ENCODE measurements around the gene MED4. TPM values are rescaled to one million over a fixed set of nuclear protein-coding genes. Genes with fewer than 3 reads are reported as not detected.

Gene MED4
- total and polyA plus RNA-seq, 3 donors from 2014 or later = 55.3 to 111 (median 58.2) TPM

- no peak overlapping the region for H3K27ac ChIP-seq
- DNase-seq = no peak
- WGBS, 2 donors = 93 to 96% methylated on average over 4 of the region's 4 CpGs
- H3K9me3 ChIP-seq = no peaks in the 10 kb centered on the region
- no peaks in the 10 kb centered on the region for H3K27me3 ChIP-seq
- H3K4me3 ChIP-seq = no peak overlapping the region
- intact Hi-C loops (cut with DNase I; ENCODE audit: low total_unique reads) = no loop called here
- H3K36me3 ChIP-seq (ENCODE audit: low read depth, missing control alignments) = no peaks in the 10 kb centered on the region
- no peaks in the 10 kb centered on the region for H3K4me1 ChIP-seq
- no peak for TF ChIP-seq CTCF (IDR thresholded peaks at IDR 0.05)
- no peak for TF ChIP-seq POLR2A (IDR thresholded peaks at IDR 0.05)
Observed at GRCh38 chr13:48081739-48082138, 13.2 kb downstream of the MED4 start.

GRCh38 chr13:48078251-48078656 is 16.6 kb downstream of the MED4 start:
- H3K4me1 ChIP-seq = no peaks in the 10 kb centered on the region
- TF ChIP-seq POLR2A (IDR thresholded peaks at IDR 0.05) = no peak
- no peak for TF ChIP-seq CTCF (IDR thresholded peaks at IDR 0.05)
- no peak overlapping the region for H3K4me3 ChIP-seq
- WGBS, 2 donors = 38 to 45% methylated on average over 2 of the region's 2 CpGs
- no peak overlapping the region for H3K27ac ChIP-seq
- no peaks in the 10 kb centered on the region for H3K27me3 ChIP-seq
- no peaks in the 10 kb centered on the region for H3K36me3 ChIP-seq (ENCODE audit: low read depth, missing control alignments)
- no peak for DNase-seq
- intact Hi-C loops (cut with DNase I; ENCODE audit: low total_unique reads) = no loop called here
- H3K9me3 ChIP-seq = no peaks in the 10 kb centered on the region

GRCh38 chr13:48074006-48074405 is 20.9 kb downstream of the MED4 start:
- TF ChIP-seq POLR2A (IDR thresholded peaks at IDR 0.05) (no peak), CTCF (IDR thresholded peaks at IDR 0.05) (no peak)
- Histone ChIP-seq H3K4me1 (no peaks in the 10 kb centered on the region), H3K27ac (no peak overlapping the region), H3K9me3 (no peaks in the 10 kb centered on the region), H3K27me3 (no peaks in the 10 kb centered on the region), H3K4me3 (no peak overlapping the region), H3K36me3 (ENCODE audit: low read depth, missing control alignments) (no peaks in the 10 kb centered on the region)
- DNase-seq = no peak
- 89 to 96% methylated on average over 2 of the region's 2 CpGs for WGBS, 2 donors
- intact Hi-C loops (cut with DNase I; ENCODE audit: low total_unique reads) = no loop called here

GRCh38 chr13:48072787-48073186 is 22.1 kb downstream of the MED4 start:
- TF ChIP-seq POLR2A (IDR thresholded peaks at IDR 0.05) = no peak
- TF ChIP-seq CTCF (IDR thresholded peaks at IDR 0.05) = no peak
- H3K4me1 ChIP-seq = no peaks in the 10 kb centered on the region
- no peak for DNase-seq
- H3K9me3 ChIP-seq = no peaks in the 10 kb centered on the region
- no peak overlapping the region for H3K27ac ChIP-seq
- WGBS, 2 donors = 95 to 98% methylated on average over 2 of the region's 2 CpGs
- no peaks in the 10 kb centered on the region for H3K27me3 ChIP-seq
- no peaks in the 10 kb centered on the region for H3K36me3 ChIP-seq (ENCODE audit: low read depth, missing control alignments)
- intact Hi-C loops (cut with DNase I; ENCODE audit: low total_unique reads) = no loop called here
- H3K4me3 ChIP-seq = no peak overlapping the region

- no peak for DNase-seq
Observed at GRCh38 chr13:48072304-48072703, 22.6 kb downstream of the MED4 start.

More at GRCh38 chr13:48072304-48072703, 22.6 kb downstream of the MED4 start:
- Histone ChIP-seq H3K27ac (no peak overlapping the region), H3K36me3 (ENCODE audit: low read depth, missing control alignments) (no peaks in the 10 kb centered on the region), H3K27me3 (no peaks in the 10 kb centered on the region), H3K4me3 (no peak overlapping the region), H3K4me1 (no peaks in the 10 kb centered on the region), H3K9me3 (no peaks in the 10 kb centered on the region)
- 94 to 96% methylated on average over 3 of the region's 3 CpGs for WGBS, 2 donors
- TF ChIP-seq CTCF (IDR thresholded peaks at IDR 0.05) = no peak
- TF ChIP-seq POLR2A (IDR thresholded peaks at IDR 0.05) = no peak
- intact Hi-C loops (cut with DNase I; ENCODE audit: low total_unique reads) = no loop called here

Data from testis (tissue), 3 donors.